Tibial nerve (tissue), 4 donors: ENCODE data around the gene CHADL. TPM values are rescaled to one million over a fixed set of nuclear protein-coding genes. Genes with fewer than 3 reads are reported as not detected.
A peak's percentile ranks its signal among the peaks of the same experiment; 100 is the strongest.

Source experiments
- DNase-seq, 2 donors: peaks; one replicate each; pipeline ENCODE4 v3.0.0-alpha.2; 2019; ENCODE audit warnings: low spot score in 2 of 2
- H3K27ac ChIP-seq, 4 donors: fragments of 200-600 bp; sonication (generic) in 3 of 4; one replicate each; pipeline ENCODE4 v1.5.1; 2017 to 2019; ENCODE audit warnings: mild to moderate bottlenecking in 1 of 4
- H3K27me3 ChIP-seq, 2 donors: fragments of 200-600 bp; sonication (generic) in 1 of 2; one replicate each; pipeline versions ENCODE4 v1.5.1 to v1.6.0; 2017 to 2019
- H3K36me3 ChIP-seq, 3 donors: fragments of 200-600 bp; sonication (generic); one replicate each; pipeline ENCODE4 v1.5.1; 2018 to 2019
- H3K4me1 ChIP-seq, 4 donors: fragments of 200-600 bp; sonication (generic) in 3 of 4; one replicate each; pipeline ENCODE4 v1.5.1; 2017 to 2019
- H3K4me3 ChIP-seq, 4 donors: fragments of 200-600 bp; sonication (generic) in 3 of 4; one replicate each; pipeline ENCODE4 v1.5.1; 2017 to 2019; ENCODE audit warnings: mild to moderate bottlenecking in 1 of 4, moderate library complexity in 1 of 4
- H3K9me3 ChIP-seq, 4 donors: fragments of 200-600 bp; sonication (generic) in 3 of 4; one replicate each; pipeline ENCODE4 v1.5.1; 2017 to 2019
- EP300 ChIP-seq, 2 donors: sonication (generic); formaldehyde crosslinking; IDR thresholded peaks; one replicate each; pipeline ENCODE4 v1.6.1; 2017; ENCODE audit warnings: antibody characterized with exemption in 2 of 2, mild to moderate bottlenecking in 1 of 2
- POLR2A ChIP-seq, 2 donors: fragments of 450-650 bp; IDR thresholded peaks; one replicate each; pipeline ENCODE4 v1.6.1; 2017; ENCODE audit warnings: antibody characterized with exemption in 2 of 2, mild to moderate bottlenecking in 2 of 2, moderate library complexity in 2 of 2
- WGBS, 2 donors: methylation state at CpG; one replicate each; pipeline ENCODE4 v1.1.5; 2018; 5-methylcytosine and 5-hydroxymethylcytosine counted together
- total RNA-seq, 4 donors: library from RNA; depleted of rRNA; stranded (reverse); fragments of >200 nt; gene quantifications; one replicate each; pipeline ENCODE4 v1.1.0, GENCODE V29; 2016
- TF ChIP-seq, protein P1 (sequence below), 5 experiments: fragments of 200-600 bp in 3 of 5; fragments of 450-650 bp in 2 of 5; sonication (generic) in 3 of 5; IDR thresholded peaks; one replicate each; pipeline ENCODE4 v1.5.1; 2016 to 2019; ENCODE audit warnings: antibody characterized with exemption in 5 of 5, mild to moderate bottlenecking in 3 of 5, moderate library complexity in 2 of 5

The CHADL gene
- total RNA-seq, 4 donors from 2014 or later = 25.3 to 32.0 (median 27.5) TPM

GRCh38 chr22:41237707-41238569 lies 2.8 kb downstream of the CHADL start:
- TF ChIP-seq, protein P1, sequence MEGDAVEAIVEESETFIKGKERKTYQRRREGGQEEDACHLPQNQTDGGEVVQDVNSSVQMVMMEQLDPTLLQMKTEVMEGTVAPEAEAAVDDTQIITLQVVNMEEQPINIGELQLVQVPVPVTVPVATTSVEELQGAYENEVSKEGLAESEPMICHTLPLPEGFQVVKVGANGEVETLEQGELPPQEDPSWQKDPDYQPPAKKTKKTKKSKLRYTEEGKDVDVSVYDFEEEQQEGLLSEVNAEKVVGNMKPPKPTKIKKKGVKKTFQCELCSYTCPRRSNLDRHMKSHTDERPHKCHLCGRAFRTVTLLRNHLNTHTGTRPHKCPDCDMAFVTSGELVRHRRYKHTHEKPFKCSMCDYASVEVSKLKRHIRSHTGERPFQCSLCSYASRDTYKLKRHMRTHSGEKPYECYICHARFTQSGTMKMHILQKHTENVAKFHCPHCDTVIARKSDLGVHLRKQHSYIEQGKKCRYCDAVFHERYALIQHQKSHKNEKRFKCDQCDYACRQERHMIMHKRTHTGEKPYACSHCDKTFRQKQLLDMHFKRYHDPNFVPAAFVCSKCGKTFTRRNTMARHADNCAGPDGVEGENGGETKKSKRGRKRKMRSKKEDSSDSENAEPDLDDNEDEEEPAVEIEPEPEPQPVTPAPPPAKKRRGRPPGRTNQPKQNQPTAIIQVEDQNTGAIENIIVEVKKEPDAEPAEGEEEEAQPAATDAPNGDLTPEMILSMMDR (IDR thresholded peaks at IDR 0.05) = peak; percentile 43 to 81 (median 60)
- TF ChIP-seq EP300 (IDR thresholded peaks at IDR 0.05) = no peak
- H3K27ac ChIP-seq = peak overlapping the region in 3 of 4 donors; percentile 22 to 92 (median 50)
- H3K4me3 ChIP-seq = peak overlapping the region; percentile 25 to 60 (median 40)
- peak in 1 of 2 donors; percentile 21 for DNase-seq
- H3K9me3 ChIP-seq = no peaks in the 10 kb centered on the region
- WGBS, 2 donors = 19 to 60% methylated on average over 1 to 67 of the region's 97 CpGs
- H3K36me3 ChIP-seq = peaks cover 0 to 25% (median 0%) of the 10 kb centered on the region in 3 donors
- no peaks in the 10 kb centered on the region for H3K27me3 ChIP-seq
- H3K4me1 ChIP-seq = peaks cover 0 to 39% (median 17%) of the 10 kb centered on the region in 4 donors

DNA sequence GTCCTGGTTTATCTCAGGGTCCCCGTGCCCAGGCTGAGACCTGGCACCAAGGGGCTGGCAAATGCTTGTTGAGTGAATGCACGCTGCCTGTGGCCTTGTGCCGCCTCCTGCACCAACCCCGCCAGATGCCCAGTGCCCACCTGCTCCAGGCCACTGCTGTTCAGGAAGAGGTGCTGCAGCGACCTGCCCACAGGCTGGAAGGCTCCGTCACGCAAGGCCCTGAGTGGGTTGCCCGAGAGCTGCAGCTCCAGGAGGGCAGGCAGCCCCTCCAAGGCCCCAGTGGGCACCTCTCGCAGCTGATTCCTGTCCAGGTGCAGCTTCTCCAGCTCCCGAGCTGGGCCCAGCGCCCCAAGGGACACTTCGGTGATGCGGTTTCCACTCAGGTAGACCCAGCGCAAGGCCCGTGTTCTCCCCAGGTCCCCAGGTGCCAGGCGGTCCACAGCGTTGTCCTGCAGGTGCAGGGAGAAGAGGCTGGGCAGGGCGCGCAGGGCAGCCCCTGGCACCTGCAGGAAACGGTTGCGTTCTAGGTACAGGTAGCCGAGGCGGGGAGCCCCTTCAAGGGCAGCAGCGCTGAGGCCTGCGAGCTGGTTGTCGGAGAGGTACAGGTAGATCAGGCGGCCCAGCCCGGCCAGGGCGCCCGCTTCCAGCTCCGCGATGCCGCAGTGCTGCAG lies 3.6 kb downstream of the CHADL start:
- no peak for DNase-seq
- H3K27me3 ChIP-seq = no peaks in the 10 kb centered on the region
- H3K9me3 ChIP-seq = no peaks in the 10 kb centered on the region
- peaks cover 0 to 39% (median 17%) of the 10 kb centered on the region in 4 donors for H3K4me1 ChIP-seq
- H3K36me3 ChIP-seq = peaks cover 0 to 29% (median 0%) of the 10 kb centered on the region in 3 donors
- 68 to 85% methylated on average over 11 to 25 of the region's 33 CpGs for WGBS, 2 donors
- H3K4me3 ChIP-seq = peak overlapping the region; percentile 25 to 60 (median 40)
- TF ChIP-seq POLR2A (IDR thresholded peaks at IDR 0.05) = no peak
- TF ChIP-seq, protein P1 (IDR thresholded peaks at IDR 0.05) = no peak
- TF ChIP-seq EP300 (IDR thresholded peaks at IDR 0.05) = no peak
- H3K27ac ChIP-seq = peak overlapping the region in 3 of 4 donors; percentile 22 to 92 (median 50)

DNA sequence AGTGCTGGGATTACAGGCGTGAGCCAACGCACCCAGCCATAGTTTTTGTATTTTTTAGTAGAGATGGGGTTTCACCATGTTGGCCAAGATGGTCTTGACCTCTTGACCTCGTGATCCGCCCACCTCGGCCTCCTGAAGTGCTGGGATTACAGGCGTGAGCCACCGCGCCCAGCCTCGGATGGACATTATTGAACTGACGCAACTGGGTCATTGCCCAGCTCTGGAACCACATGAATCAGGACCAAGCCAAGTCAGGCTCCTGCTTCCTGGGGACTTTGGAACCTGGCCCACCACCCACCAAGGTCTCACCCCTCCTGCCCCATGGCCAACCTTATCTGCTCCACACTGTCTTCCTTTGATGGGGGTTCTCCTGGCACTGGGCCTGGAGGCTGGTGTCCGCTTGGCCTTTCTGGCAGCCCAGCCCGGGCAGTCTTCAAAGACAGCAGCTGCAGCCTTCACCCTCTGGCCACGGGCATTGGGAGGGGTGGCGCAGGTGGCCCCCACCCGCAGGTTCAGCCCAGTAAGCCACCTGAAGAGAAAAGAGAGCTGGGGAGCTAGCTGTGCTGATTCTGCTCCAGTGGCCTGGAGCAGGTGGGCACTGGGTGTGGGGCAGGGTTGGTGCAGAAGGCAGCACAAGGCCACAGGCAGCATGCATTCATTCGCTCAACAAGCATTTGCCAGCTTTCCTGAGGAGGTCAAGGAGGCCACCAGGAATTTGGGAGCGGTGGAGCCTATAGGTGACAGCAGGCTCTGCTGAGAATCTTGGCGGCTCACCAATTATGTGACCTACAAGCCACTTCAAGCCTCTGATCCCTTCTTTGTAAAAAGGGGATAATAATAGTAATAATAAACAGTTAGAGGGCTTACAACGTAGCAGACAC lies 5.7 kb downstream of the CHADL start:
- peaks cover 0 to 32% (median 15%) of the 10 kb centered on the region in 4 donors for H3K4me1 ChIP-seq
- no peak overlapping the region for H3K27ac ChIP-seq
- H3K9me3 ChIP-seq = no peaks in the 10 kb centered on the region
- no peak for DNase-seq
- 81 to 84% methylated on average over 18 to 19 of the region's 19 CpGs for WGBS, 2 donors
- TF ChIP-seq EP300 (IDR thresholded peaks at IDR 0.05) (no peak), POLR2A (IDR thresholded peaks at IDR 0.05) (no peak)
- TF ChIP-seq, protein P1 (IDR thresholded peaks at IDR 0.05) = no peak
- no peaks in the 10 kb centered on the region for H3K27me3 ChIP-seq
- H3K4me3 ChIP-seq = no peak overlapping the region
- H3K36me3 ChIP-seq = peaks cover 0 to 47% (median 8%) of the 10 kb centered on the region in 3 donors

DNA sequence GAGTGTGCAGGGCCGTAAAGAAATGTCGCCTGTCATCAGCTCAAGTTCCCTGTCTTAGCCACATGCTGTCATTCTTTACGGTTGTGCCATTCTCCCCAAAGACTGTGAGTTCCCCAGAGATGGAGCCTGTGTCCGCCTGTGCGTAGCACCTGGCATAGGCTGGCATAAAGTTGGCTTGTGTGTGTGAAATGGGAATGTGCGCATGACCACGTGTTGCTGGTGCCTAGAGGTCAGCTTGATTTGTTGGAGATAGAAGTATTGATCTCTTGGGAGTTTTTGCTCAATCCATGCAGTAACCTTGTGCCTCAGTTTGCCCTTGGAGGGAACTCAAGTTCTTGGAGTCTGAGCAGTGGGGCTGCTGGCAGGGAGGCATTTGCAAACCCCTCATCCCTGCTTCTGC lies 9.4 kb downstream of the CHADL start:
- no peak overlapping the region for H3K27ac ChIP-seq
- no peak overlapping the region for H3K4me3 ChIP-seq
- WGBS, 2 donors = 84 to 88% methylated on average over 7 of the region's 7 CpGs
- no peak for DNase-seq
- no peaks in the 10 kb centered on the region for H3K9me3 ChIP-seq
- peaks cover 0 to 3% (median 0%) of the 10 kb centered on the region in 4 donors for H3K4me1 ChIP-seq
- H3K36me3 ChIP-seq = peaks cover 0 to 84% (median 15%) of the 10 kb centered on the region in 3 donors
- H3K27me3 ChIP-seq = no peaks in the 10 kb centered on the region
- TF ChIP-seq EP300 (IDR thresholded peaks at IDR 0.05) = no peak
- TF ChIP-seq, protein P1 (IDR thresholded peaks at IDR 0.05) = no peak
- TF ChIP-seq POLR2A (IDR thresholded peaks at IDR 0.05) = no peak
